Measurements from ENCODE around the gene CMTM3. TPM values are rescaled to one million over a fixed set of nuclear protein-coding genes. Genes with fewer than 3 reads are reported as not detected.
"Not testable (repeated sequence)": the region's sequence is repeated elsewhere in the genome, so short reads cannot be mapped to it uniquely, and the experiment has no call there.

Gene CMTM3
- total and polyA plus RNA-seq, 2 donors = 29.2 to 33.4 TPM

DNA sequence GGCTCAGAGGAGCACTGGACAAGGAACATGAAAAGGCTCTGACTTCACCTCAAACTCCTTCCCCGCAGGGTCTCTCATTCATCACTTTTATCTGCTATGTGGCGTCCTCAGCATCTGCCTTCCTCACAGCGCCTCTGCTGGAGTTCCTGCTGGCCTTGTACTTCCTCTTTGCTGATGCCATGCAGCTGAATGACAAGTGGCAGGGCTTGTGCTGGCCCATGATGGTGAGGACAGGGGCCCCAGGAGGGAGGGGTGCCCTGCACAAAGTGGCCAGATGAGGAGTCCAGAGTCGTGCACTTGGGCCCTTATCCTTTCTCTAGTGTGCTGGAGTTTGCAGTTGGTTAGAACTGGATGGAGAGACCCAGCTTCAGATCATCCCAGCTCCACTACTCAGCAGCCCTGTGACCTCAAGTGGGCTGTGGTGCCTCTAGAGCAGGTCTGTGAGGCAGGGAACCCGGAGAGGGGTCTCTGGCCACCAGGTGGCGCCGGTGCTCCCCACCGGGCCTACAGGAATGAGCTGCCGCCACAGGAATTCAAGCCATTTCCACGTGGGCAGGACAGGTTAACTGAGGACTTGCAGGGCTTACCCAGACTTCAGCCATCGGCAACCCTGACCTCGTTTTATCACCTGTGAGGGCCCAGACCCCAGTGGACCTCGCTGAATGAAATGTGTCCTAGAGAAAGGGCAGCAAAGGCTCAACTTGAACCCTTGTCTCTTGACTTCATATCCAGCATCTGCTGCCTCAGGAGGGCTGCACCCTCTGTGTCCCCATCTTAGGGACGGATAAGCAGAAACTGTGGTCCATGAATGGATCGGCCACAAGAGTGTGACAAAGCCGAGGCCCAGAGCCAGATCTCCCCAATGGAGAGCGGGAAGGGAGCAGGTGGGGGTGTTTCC lies 4.0 kb downstream of the CMTM3 start:
- no peak for DNase-seq (ENCODE audit: extremely low spot score)
- H3K4me1 ChIP-seq (ENCODE audit: insufficient read depth) = no peaks in the 10 kb centered on the region
- WGBS = 37% methylated on average over 17 of the region's 17 CpGs
- H3K36me3 ChIP-seq (ENCODE audit: insufficient read depth) = no peaks in the 10 kb centered on the region
- H3K27ac ChIP-seq (ENCODE audit: low read depth) = no peak overlapping the region
- no peak overlapping the region for H3K4me3 ChIP-seq (ENCODE audit: low read depth, low read length)

DNA sequence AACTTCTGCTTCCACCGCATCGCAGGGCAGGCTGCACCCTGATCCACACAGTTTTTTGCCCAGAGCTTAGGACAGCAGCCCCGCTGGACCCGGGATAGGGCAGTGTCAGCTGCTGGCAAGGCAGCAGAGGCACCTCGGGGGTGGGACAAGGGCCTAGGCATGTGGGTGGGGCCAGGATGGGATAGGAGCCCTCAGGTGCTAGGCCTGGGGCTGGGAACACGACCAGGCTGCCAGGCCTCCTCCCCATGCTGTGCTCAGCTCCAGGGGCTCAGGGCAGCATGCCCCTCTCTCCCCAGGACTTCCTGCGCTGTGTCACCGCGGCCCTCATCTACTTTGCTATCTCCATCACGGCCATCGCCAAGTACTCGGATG lies 4.6 kb downstream of the CMTM3 start:
- DNase-seq (ENCODE audit: extremely low spot score) = no peak
- WGBS = 80% methylated on average over 12 of the region's 12 CpGs
- no peaks in the 10 kb centered on the region for H3K4me1 ChIP-seq (ENCODE audit: insufficient read depth)
- no peaks in the 10 kb centered on the region for H3K36me3 ChIP-seq (ENCODE audit: insufficient read depth)
- no peak overlapping the region for H3K27ac ChIP-seq (ENCODE audit: low read depth)
- H3K4me3 ChIP-seq (ENCODE audit: low read depth, low read length) = no peak overlapping the region

DNA sequence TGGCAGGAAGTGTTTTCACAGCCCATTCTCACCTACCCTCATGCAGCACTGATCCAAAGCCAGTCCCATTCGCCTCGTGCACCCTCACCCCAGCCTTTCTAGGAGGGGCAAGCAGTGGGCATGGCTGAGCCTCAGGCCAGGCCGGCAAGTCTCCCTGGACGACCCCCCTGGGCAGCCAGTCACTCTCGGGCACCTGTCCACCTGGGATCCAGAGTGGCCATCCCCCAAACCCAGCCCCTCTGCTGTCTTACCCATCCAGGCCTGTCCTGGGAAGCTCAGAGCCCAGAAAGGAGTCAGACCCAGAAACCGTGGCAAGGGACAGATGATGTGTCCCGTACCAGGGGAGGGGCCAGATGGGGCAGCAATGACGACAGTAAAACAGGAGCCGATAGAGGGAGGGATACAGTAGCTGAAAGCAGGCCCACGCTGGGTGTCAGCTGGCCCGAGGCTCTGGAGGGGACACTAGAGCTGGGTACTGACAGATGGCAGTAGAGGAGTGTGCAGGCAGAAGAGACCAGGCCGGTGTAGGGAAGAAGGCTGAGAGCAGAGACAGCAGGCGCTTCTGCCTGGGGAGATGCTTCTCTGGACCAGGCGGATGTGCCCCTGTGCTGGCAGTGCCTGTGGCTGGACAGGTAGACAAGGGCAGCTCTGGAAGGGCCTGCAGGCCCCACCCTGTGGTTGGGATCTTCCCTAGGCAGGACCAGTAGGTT lies 5.8 kb downstream of the CMTM3 start:
- H3K4me1 ChIP-seq (ENCODE audit: insufficient read depth) = no peaks in the 10 kb centered on the region

DNA sequence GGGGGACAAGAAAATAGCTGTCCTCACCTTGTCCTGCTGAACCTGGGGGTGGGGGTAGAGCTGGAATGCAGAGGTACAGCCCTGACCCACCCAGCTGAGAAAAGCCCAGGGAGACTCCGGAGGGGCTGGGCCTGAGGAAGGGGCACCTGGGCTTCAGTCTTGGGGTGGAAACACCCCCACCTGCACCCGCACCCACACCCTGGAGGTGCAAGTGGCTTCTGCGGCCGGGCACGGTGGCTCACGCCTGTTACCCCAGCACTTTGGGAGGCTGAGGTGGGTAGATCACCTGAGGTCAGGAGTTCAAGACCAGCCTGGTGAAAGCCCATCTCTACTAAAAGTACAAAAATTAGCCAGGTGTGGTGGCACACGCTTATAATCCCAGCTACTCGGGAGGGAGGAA lies 7.4 kb downstream of the CMTM3 start:
- not testable (repeated sequence) for H3K27ac ChIP-seq (ENCODE audit: low read depth); H3K4me3 ChIP-seq (ENCODE audit: low read depth, low read length); H3K36me3 ChIP-seq (ENCODE audit: insufficient read depth); DNase-seq (ENCODE audit: extremely low spot score); H3K4me1 ChIP-seq (ENCODE audit: insufficient read depth)
- 97% methylated on average over 8 of the region's 8 CpGs for WGBS

More for the DNA sequence above, 5.8 kb downstream of the CMTM3 start:
- no peak overlapping the region for H3K4me3 ChIP-seq (ENCODE audit: low read depth, low read length)
- no peak overlapping the region for H3K27ac ChIP-seq (ENCODE audit: low read depth)
- no peaks in the 10 kb centered on the region for H3K36me3 ChIP-seq (ENCODE audit: insufficient read depth)
- WGBS = 89% methylated on average over 14 of the region's 14 CpGs
- no peak for DNase-seq (ENCODE audit: extremely low spot score)

DNA sequence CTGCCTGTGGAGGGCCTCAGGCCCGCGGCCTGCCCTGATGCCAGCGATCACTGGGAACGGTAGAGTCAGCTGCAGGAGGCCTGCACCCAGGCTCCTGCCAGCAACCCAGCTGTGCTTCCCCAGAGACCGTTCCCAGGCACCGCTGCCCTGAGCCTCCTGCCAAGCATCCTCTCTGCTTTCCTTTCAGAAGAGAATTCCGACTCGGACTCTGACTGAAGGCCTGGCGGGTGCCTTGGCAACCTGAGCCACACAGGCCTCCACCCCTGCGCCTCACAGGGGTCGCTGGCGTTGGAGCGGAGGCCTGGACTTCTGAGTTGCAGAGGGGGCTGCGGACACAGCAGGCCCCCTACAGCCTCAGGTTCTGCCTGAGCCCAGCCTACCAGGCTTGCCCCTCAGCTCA lies 7.9 kb downstream of the CMTM3 start:
- H3K27ac ChIP-seq (ENCODE audit: low read depth) = no peak overlapping the region
- 85% methylated on average over 14 of the region's 14 CpGs for WGBS
- no peak for DNase-seq (ENCODE audit: extremely low spot score)
- H3K36me3 ChIP-seq (ENCODE audit: insufficient read depth) = no peaks in the 10 kb centered on the region
- H3K4me1 ChIP-seq (ENCODE audit: insufficient read depth) = no peaks in the 10 kb centered on the region
- H3K4me3 ChIP-seq (ENCODE audit: low read depth, low read length) = no peak overlapping the region

DNA sequence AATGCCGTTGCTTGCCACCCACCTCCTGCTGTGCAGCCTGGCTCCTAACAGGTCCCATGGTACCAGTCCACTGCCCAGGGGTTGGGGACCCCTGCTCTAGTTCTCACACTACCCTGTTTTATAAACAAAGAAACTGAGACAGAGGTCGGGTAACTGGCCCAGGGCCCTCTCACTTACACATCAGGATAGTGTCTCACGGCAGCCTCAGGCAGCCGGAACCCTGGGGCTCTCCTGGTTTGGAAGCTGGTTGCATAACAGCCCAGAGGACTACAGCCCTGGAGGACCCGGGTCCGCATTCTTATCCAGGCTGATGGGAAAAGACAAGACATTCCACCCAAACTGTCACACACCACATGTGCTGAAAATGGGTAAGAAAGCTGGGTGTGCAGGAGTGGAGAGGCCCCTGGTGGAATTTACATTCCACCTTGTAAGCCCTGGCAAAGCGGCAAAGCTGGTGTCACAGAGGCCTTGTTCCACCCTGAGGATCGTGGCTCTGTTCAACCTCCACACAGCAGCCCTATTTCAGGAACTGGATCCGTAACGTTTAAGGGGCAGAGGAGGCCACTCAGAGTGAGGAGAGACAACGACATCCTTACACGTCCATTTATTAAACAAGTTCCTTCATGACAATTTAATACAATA lies 9.8 kb downstream of the CMTM3 start:
- no peak overlapping the region for H3K27ac ChIP-seq (ENCODE audit: low read depth)
- H3K36me3 ChIP-seq (ENCODE audit: insufficient read depth) = no peaks in the 10 kb centered on the region
- no peaks in the 10 kb centered on the region for H3K4me1 ChIP-seq (ENCODE audit: insufficient read depth)
- WGBS = 78% methylated on average over 12 of the region's 12 CpGs
- H3K4me3 ChIP-seq (ENCODE audit: low read depth, low read length) = no peak overlapping the region
- no peak for DNase-seq (ENCODE audit: extremely low spot score)

DNA sequence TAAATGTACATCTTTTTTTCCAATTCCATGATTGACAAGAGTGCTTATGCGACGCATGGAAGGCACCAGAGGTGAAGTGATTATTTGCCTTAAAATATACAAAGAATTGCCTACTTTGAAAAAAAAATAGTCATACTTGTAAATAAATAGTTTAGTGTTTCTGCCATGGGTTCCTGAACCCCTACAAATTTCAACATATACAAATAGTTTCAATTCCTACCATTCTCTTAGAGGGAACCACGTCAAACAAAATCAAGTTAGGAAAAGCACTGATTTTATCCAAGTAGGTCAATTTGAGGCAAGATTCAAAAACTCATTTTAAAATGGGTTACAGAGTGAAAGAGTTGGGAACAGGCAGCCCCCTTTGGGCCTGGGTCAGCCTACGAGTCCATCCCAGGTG lies 11.7 kb downstream of the CMTM3 start:
- H3K36me3 ChIP-seq (ENCODE audit: insufficient read depth) = no peaks in the 10 kb centered on the region
- H3K27ac ChIP-seq (ENCODE audit: low read depth) = no peak overlapping the region
- 92% methylated on average over 4 of the region's 4 CpGs for WGBS
- H3K4me3 ChIP-seq (ENCODE audit: low read depth, low read length) = no peak overlapping the region
- no peak for DNase-seq (ENCODE audit: extremely low spot score)
- H3K4me1 ChIP-seq (ENCODE audit: insufficient read depth) = no peaks in the 10 kb centered on the region

DNA sequence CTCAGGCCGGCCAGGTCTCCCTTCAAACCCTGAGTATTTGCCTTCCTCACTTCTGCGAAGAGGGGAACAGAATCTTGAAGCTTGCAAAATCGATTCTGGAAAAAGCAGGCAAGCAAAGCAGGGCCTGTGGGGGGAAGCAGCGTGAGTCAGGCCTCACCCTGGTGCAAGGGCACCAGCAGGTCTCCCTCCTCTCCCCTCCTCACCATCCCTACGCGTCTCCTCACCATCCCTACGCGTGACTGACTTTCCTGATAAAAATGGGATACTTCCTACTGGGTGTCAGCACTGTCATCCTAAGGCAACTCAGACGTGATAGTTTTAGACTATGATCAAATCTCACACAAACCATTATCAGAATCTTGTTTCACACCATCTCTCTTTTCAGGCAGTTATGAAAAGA lies 12.1 kb downstream of the CMTM3 start:
- WGBS = 76% methylated on average over 9 of the region's 9 CpGs
- Histone ChIP-seq H3K36me3 (ENCODE audit: insufficient read depth) (no peaks in the 10 kb centered on the region), H3K27ac (ENCODE audit: low read depth) (no peak overlapping the region), H3K4me1 (ENCODE audit: insufficient read depth) (no peaks in the 10 kb centered on the region), H3K4me3 (ENCODE audit: low read depth, low read length) (no peak overlapping the region)
- DNase-seq (ENCODE audit: extremely low spot score) = no peak

DNA sequence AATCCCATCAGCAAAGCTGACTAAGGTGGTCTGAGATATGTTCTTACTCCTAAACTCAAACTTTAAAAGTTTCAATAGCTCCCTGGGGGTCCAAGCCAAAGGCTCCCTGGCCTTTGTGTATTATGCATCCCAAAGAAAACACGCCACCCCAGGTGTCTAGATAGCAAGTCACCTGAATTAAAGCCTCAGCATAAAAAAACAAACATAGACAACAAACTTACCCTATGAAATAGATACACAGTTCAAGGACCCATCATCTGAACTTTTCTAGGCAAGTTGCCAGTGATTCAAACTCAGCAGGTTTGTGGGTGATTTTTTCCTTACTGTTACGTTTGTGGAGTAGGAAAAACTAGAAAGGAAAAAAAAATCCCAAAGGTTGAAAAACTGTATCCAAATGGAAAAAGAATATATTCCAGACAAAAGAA lies 12.5 kb downstream of the CMTM3 start:
- DNase-seq (ENCODE audit: extremely low spot score) = no peak
- Histone ChIP-seq H3K27ac (ENCODE audit: low read depth) (no peak overlapping the region), H3K4me3 (ENCODE audit: low read depth, low read length) (no peak overlapping the region), H3K4me1 (ENCODE audit: insufficient read depth) (no peaks in the 10 kb centered on the region), H3K36me3 (ENCODE audit: insufficient read depth) (no peaks in the 10 kb centered on the region)
- 85% methylated on average over 2 of the region's 2 CpGs for WGBS

DNA sequence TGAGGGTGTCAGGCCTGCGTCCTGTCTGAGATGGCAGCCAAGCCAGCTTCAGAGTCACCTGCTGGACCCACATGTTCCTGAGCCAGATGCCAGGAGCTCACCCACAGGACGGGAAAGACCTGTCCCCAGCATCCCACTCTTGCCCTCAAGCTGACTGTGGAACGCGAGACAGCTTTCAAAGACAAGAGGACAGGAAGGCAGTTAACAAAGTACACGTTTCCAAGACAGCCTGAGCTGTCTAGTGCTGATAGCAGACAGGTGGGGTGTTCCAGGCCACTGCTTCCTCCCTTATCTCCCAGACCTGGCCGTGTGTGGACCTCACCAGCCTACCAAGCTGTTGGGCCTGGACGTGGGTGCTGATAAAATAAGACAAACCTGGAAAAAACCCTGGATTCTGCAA lies 13.2 kb downstream of the CMTM3 start:
- 64% methylated on average over 7 of the region's 7 CpGs for WGBS
- H3K4me1 ChIP-seq (ENCODE audit: insufficient read depth) = no peaks in the 10 kb centered on the region
- no peak overlapping the region for H3K4me3 ChIP-seq (ENCODE audit: low read depth, low read length)
- no peak overlapping the region for H3K27ac ChIP-seq (ENCODE audit: low read depth)
- H3K36me3 ChIP-seq (ENCODE audit: insufficient read depth) = no peaks in the 10 kb centered on the region
- DNase-seq (ENCODE audit: extremely low spot score) = no peak

DNA sequence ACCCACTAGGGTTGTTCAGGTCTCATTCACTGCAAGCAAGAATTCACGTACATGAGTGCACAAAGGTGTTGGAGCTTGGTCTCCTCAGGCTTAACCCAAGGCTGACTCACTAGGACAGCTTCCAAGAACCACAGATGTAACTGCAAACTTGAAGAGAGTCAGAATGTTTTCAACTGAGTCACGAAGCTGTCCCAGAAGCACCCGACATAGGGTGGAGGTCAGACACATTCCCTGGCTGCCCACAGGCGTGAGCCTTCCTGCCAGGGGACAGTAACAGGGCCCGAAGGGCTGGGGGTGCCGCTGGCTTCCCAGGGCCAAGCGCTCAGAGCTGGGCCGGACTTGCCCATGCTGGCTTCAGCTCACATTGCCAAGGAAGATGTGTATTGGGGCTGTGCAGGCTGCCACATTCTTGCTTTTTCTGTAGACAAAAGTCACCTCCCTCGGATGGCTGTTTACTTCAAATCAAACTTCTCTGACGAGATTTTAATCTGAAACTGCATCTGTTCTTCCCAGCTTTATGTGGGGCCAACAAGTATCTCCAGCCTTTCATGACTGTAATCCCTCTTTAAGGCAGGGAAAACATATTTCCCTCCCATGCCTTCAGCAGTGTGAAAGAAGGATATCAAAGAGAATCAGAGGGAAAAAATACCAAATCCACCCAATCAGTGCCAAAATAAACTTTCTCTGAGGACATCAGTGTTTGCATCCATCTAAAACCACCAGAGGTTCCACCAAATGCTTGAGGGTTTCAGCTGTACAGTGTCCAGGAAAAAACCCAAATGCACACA lies 14.3 kb downstream of the CMTM3 start:
- no peak for DNase-seq (ENCODE audit: extremely low spot score)
- Histone ChIP-seq H3K36me3 (ENCODE audit: insufficient read depth) (no peaks in the 10 kb centered on the region), H3K4me3 (ENCODE audit: low read depth, low read length) (no peak overlapping the region), H3K27ac (ENCODE audit: low read depth) (no peak overlapping the region), H3K4me1 (ENCODE audit: insufficient read depth) (no peaks in the 10 kb centered on the region)
- WGBS = 51% methylated on average over 10 of the region's 10 CpGs

DNA sequence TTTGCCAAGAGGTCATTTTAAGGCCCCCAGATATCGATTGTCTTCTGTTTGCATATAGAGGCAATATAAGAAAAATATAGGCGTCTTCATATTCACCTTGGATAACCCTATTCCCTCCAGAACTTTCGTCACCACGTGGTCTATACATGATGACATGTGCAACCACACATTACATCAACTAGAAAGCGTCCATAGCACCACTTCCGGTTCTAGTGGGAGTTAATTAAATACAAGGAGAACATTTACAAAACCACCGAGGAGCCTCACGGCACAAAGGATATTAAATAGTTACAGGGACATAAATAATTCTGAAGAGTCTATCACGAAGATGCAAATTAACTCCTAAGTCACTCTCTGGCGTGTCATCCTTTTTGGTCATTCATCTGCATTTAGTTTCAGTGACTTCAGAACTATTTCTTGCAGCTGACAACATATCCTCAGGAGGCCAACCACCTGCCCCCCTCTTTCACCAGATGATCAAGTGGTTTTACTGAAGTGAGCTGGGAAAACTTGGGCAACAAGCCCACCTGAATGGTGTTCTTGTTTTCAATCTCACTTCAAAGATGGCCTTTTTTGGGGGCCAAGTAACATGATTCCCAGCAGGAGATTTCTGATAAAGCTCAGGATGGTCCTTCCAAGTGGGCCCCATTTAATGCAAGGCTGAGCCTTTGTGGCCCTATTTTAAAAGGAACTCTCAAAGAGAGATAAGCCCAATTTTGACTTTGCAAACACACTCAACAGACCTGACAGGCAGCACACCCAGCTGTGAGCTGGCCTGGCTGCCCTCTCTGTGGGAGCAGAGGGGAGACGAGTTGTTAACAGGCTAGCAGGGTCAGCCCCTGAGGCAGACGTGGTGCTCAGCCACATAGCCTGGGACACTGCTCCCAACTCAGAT lies 15.3 kb downstream of the CMTM3 start:
- DNase-seq (ENCODE audit: extremely low spot score) = no peak
- no peak overlapping the region for H3K27ac ChIP-seq (ENCODE audit: low read depth)
- no peak overlapping the region for H3K4me3 ChIP-seq (ENCODE audit: low read depth, low read length)
- no peaks in the 10 kb centered on the region for H3K4me1 ChIP-seq (ENCODE audit: insufficient read depth)
- WGBS = 73% methylated on average over 12 of the region's 12 CpGs
- H3K36me3 ChIP-seq (ENCODE audit: insufficient read depth) = no peaks in the 10 kb centered on the region

Data from urinary bladder (tissue), 4 donors.